GM12878 (cell line): Measurements from ENCODE around the gene DIAPH2.

Experiments
- CBX3 ChIP-seq: fragments of 200-600 bp; sonication (generic); IDR thresholded peaks from 2 replicates; pipeline ENCODE4 v1.6.1; 2016; ENCODE audit warnings: low read depth, borderline replicate concordance
- EGR1 ChIP-seq, 2 experiments: IDR thresholded peaks; 1 replicate in 1 of 2; 2 replicates in 1 of 2; pipeline ENCODE4 v1.6.1; 2011 to 2012; ENCODE audit warnings: low read depth in 2 of 2, low read length in 2 of 2, borderline replicate concordance in 1 of 2, mild to moderate bottlenecking in 1 of 2, moderate library complexity in 1 of 2
- EP300 ChIP-seq, 2 experiments: fragments of 150-350 bp in 1 of 2; IDR thresholded peaks; 2 replicates each; pipeline ENCODE4 v1.6.1; 2011 to 2012; ENCODE audit warnings: low read depth in 2 of 2, low read length in 2 of 2, borderline replicate concordance in 1 of 2, improper control_type of control experiment in 1 of 2, inconsistent platforms in 1 of 2; ENCODE audit not compliant: control insufficient read depth in 1 of 2
- EZH2 ChIP-seq: IDR thresholded peaks from 2 replicates; pipeline ENCODE4 v1.6.1; 2012; ENCODE audit warnings: low read depth, mild to moderate bottlenecking, control low read depth, inconsistent platforms, low read length, borderline replicate concordance; ENCODE audit not compliant: control insufficient read depth
- FOXM1 ChIP-seq: IDR thresholded peaks from 2 replicates; pipeline ENCODE4 v1.6.1; 2012; ENCODE audit warnings: low read depth, mild to moderate bottlenecking, inconsistent platforms, low read length, moderate library complexity
- POLR2A ChIP-seq: IDR thresholded peaks from 2 replicates; pipeline ENCODE4 v1.6.1; 2011; ENCODE audit warnings: low read depth, mild to moderate bottlenecking, low read length
- SMARCA5 ChIP-seq: fragments of 450-650 bp; IDR thresholded peaks from 2 replicates; pipeline ENCODE4 v1.6.1; 2017; ENCODE audit warnings: mild to moderate bottlenecking
- SP1 ChIP-seq: IDR thresholded peaks from one replicate; pipeline ENCODE4 v1.6.1; 2011; ENCODE audit warnings: low read depth, low read length
- SRF ChIP-seq, 2 experiments: IDR thresholded peaks; 2 replicates each; pipeline ENCODE4 v1.6.1; 2011; ENCODE audit warnings: low read depth in 2 of 2, low read length in 2 of 2, mild to moderate bottlenecking in 1 of 2, moderate library complexity in 1 of 2
- TAF1 ChIP-seq: IDR thresholded peaks from 2 replicates; pipeline ENCODE4 v1.6.1; 2011; ENCODE audit warnings: mild to moderate bottlenecking, low read depth, low read length, borderline replicate concordance
- YY1 ChIP-seq: IDR thresholded peaks from 2 replicates; pipeline ENCODE4 v1.6.1; 2011; ENCODE audit warnings: low read depth, mild to moderate bottlenecking, low read length
- TF ChIP-seq, protein P1 (sequence below), 3 experiments: IDR thresholded peaks in 2 of 3; conservative IDR thresholded peaks in 1 of 3; 2 replicates each; pipeline ENCODE4 v1.5.1; 2011; ENCODE audit warnings: low read depth in 3 of 3, low read length in 3 of 3, mild to moderate bottlenecking in 3 of 3, control low read depth in 2 of 3, moderate library complexity in 2 of 3, inconsistent platforms in 1 of 3, mixed read lengths in 1 of 3; ENCODE audit not compliant: control insufficient read depth in 2 of 3, insufficient read depth in 1 of 3; ENCODE audit errors: extremely low read depth in 1 of 3
- TF ChIP-seq, protein P2 (sequence below): IDR thresholded peaks from 2 replicates; pipeline ENCODE4 v1.6.1; 2012; ENCODE audit warnings: improper control_type of control experiment, low read depth, low read length; ENCODE audit not compliant: insufficient replicate concordance

DNA sequence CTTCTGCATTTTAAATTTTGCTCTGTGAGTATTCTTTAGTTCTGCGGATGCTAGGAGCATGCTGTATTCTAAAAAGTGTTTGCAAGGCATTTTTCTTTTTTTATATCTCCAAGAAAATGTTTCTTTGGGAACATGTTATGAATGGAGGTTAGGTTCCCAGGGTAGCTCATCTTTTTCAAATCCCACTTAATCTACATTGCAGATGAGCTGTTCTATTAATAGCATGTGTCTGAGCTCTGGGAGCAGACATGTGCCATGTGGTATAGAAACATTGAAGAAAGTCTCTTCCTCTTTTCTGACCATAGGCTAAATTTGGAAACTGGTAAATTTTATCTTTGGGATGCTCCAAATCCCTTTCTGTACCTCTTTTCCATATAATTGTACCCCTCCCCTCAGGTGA lies 23.2 kb downstream of the DIAPH2 start:
- TF ChIP-seq SRF (IDR thresholded peaks at IDR 0.05; ENCODE audit: low read depth in 2 of 2, low read length in 2 of 2) (no peak), FOXM1 (no peak), EP300 (IDR thresholded peaks at IDR 0.05; ENCODE audit: borderline replicate concordance in 1 of 2, control insufficient read depth in 1 of 2, low read depth in 2 of 2, low read length in 2 of 2) (no peak), CBX3 (no peak), EZH2 (no peak), TAF1 (no peak), EGR1 (IDR thresholded peaks at IDR 0.05; ENCODE audit: borderline replicate concordance in 1 of 2, low read depth in 2 of 2, low read length in 2 of 2) (no peak), SP1 (no peak), YY1 (no peak), POLR2A (no peak), SMARCA5 (no peak)
- TF ChIP-seq, protein P1, sequence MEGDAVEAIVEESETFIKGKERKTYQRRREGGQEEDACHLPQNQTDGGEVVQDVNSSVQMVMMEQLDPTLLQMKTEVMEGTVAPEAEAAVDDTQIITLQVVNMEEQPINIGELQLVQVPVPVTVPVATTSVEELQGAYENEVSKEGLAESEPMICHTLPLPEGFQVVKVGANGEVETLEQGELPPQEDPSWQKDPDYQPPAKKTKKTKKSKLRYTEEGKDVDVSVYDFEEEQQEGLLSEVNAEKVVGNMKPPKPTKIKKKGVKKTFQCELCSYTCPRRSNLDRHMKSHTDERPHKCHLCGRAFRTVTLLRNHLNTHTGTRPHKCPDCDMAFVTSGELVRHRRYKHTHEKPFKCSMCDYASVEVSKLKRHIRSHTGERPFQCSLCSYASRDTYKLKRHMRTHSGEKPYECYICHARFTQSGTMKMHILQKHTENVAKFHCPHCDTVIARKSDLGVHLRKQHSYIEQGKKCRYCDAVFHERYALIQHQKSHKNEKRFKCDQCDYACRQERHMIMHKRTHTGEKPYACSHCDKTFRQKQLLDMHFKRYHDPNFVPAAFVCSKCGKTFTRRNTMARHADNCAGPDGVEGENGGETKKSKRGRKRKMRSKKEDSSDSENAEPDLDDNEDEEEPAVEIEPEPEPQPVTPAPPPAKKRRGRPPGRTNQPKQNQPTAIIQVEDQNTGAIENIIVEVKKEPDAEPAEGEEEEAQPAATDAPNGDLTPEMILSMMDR (IDR thresholded peaks at IDR 0.05 in 2 of 3, conservative IDR thresholded peaks at IDR 0.05 in 1 of 3; ENCODE audit: control insufficient read depth in 2 of 3, extremely low read depth in 1 of 3, insufficient read depth in 1 of 3, low read depth in 3 of 3, low read length in 3 of 3), result no peak
- TF ChIP-seq, protein P2, sequence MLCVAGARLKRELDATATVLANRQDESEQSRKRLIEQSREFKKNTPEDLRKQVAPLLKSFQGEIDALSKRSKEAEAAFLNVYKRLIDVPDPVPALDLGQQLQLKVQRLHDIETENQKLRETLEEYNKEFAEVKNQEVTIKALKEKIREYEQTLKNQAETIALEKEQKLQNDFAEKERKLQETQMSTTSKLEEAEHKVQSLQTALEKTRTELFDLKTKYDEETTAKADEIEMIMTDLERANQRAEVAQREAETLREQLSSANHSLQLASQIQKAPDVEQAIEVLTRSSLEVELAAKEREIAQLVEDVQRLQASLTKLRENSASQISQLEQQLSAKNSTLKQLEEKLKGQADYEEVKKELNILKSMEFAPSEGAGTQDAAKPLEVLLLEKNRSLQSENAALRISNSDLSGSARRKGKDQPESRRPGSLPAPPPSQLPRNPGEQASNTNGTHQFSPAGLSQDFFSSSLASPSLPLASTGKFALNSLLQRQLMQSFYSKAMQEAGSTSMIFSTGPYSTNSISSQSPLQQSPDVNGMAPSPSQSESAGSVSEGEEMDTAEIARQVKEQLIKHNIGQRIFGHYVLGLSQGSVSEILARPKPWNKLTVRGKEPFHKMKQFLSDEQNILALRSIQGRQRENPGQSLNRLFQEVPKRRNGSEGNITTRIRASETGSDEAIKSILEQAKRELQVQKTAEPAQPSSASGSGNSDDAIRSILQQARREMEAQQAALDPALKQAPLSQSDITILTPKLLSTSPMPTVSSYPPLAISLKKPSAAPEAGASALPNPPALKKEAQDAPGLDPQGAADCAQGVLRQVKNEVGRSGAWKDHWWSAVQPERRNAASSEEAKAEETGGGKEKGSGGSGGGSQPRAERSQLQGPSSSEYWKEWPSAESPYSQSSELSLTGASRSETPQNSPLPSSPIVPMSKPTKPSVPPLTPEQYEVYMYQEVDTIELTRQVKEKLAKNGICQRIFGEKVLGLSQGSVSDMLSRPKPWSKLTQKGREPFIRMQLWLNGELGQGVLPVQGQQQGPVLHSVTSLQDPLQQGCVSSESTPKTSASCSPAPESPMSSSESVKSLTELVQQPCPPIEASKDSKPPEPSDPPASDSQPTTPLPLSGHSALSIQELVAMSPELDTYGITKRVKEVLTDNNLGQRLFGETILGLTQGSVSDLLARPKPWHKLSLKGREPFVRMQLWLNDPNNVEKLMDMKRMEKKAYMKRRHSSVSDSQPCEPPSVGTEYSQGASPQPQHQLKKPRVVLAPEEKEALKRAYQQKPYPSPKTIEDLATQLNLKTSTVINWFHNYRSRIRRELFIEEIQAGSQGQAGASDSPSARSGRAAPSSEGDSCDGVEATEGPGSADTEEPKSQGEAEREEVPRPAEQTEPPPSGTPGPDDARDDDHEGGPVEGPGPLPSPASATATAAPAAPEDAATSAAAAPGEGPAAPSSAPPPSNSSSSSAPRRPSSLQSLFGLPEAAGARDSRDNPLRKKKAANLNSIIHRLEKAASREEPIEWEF, result no peak
